ENCODE results near the gene TIPARP.

- TF ChIP-seq SIN3A (IDR thresholded peaks at IDR 0.05; ENCODE audit: borderline replicate concordance, insufficient read depth, low read length) (no peak), POLR2AphosphoS5 (IDR thresholded peaks at IDR 0.05; ENCODE audit: low read depth, low read length) (no peak), REST (IDR thresholded peaks at IDR 0.05; ENCODE audit: insufficient read depth in 1 of 2, low read depth in 2 of 2, low read length in 2 of 2) (no peak), TAF1 (IDR thresholded peaks at IDR 0.05; ENCODE audit: borderline replicate concordance, insufficient read depth, low read length) (no peak), FOXP2 (optimal IDR thresholded peaks at IDR 0.05; ENCODE audit: borderline replicate concordance, extremely low read depth, extremely low read length, insufficient read depth) (no peak)
Measured at GRCh38 chr3:156682963-156683362, 8.6 kb downstream of the TIPARP start.

Measured in PFSK-1 (cell line).